ENCODE measurements around the gene PFKFB2.

Gene PFKFB2

DNA sequence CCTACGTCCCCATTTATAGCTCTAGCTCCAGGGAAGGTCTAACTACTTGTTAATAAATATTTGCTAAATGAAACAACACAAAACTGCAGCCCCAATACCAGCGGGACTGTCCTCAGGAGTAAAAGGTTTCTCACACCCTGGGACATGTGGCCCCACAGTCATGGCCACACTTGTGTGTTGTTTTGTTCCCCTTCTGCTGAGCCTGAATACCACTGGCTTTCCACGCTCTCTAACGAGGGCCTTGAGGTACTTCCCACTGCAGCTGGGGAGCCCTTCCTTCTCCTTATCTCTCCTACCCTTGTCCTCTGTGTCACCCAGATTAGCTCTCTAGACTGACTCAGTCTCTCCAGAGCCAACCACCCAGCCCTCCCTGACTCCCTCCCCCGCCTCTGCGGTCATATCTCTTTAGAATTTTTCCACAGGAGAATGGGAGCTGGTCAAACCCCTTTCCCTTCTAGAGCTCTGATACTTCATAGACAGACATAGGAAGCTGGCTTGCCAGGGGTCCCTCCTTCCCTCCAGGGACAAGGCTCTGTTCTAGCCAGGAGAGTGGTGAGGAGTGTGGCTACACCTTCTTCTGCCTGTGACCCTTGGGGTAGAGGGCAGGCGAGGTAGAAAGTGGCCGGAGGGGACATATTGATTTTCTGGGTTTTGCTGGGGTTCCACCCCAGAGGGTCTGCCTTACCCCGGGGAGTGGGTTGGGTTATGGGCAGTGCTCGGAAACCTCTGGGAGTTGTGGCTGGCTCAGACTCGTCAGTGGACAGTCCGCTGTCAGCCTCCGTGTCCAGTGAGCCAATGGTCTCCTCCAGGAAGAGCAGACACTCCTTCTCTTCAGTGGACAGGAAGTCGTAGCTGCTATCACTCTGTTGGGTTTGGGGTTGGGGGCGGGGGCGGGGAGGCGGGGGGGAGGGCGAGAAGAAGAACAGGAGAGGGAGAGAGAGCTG, 28.6 kb upstream of the PFKFB2 start:
- Histone ChIP-seq H3K9ac (ENCODE audit: low read length) (no peak overlapping the region), H3K36me3 (ENCODE audit: control insufficient read depth, insufficient read depth, low read length, severe bottlenecking) (no peaks in the 10 kb centered on the region), H3K4me3 (ENCODE audit: low read length) (no peak overlapping the region), H3K9me3 (ENCODE audit: control insufficient read depth, low read length) (no peaks in the 10 kb centered on the region), H3K4me1 (ENCODE audit: control insufficient read depth, insufficient read depth, low read length) (peaks cover 21% of the 10 kb centered on the region), H3K27me3 (replicated peaks; ENCODE audit: control insufficient read depth, insufficient read depth, low read length) (no peaks in the 10 kb centered on the region)
- DNase-seq (ENCODE audit: low read depth) = no peak

DNA sequence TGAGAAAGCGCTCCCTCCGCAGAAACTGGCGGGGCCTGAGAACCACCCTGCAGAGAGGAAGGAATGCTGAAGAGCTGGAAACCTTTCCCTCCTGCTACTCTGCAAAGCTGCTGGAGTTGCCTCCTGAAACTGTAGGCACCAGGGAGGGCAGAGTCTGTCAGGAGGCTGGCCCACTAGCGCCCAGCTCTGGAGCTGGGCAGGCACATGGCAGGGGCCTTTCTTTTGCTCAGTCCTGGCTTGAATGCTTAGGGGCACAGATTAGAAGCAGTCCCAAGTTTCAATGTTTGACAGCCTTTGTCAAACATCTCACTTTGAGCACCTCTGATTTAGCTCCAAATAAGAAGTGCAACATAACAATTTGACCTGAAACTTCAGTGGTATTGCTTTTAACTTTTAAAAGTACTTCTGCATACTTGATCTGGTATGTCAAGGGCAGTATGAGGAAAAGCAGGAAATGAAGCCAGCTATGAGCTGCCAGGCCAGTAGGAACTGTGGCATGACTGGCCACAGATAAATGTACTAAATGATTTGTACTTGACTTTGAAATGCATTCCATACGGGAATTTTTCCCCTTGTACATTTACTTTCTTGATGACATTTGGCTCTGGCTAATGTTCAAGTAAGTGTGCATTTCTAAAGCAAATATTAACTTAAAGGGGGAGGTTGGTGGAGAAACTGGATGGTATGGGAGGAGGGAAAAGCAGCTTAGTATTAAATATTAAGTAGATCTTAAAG, 27.8 kb upstream of the PFKFB2 start:
- Histone ChIP-seq H3K27me3 (replicated peaks; ENCODE audit: control insufficient read depth, insufficient read depth, low read length) (no peaks in the 10 kb centered on the region), H3K36me3 (ENCODE audit: control insufficient read depth, insufficient read depth, low read length, severe bottlenecking) (no peaks in the 10 kb centered on the region), H3K4me3 (ENCODE audit: low read length) (no peak overlapping the region), H3K4me1 (ENCODE audit: control insufficient read depth, insufficient read depth, low read length) (peaks cover 21% of the 10 kb centered on the region), H3K9ac (ENCODE audit: low read length) (peak overlapping the region; percentile 32), H3K9me3 (ENCODE audit: control insufficient read depth, low read length) (no peaks in the 10 kb centered on the region)
- DNase-seq (ENCODE audit: low read depth) = peak; percentile 59

DNA sequence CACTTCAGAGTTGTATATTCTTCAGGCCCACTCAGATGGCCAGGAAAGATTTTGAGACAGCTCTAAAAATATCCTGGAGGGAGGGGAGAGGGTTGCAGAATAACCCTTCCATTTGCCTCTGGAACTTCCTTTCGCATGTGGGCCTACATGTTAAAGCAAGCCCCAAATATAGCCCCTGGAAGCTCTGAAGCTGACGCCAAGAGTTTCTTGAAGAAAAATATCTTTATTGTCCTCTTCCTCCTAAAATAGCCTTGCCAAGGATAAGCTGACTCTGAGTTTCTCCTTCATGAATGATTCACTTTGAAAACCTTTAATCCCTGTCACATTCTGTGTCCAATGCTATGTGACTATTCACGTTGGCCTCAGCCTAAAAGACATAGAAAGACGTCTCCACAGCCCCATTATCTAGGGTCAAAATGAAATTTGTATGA, 27.0 kb upstream of the PFKFB2 start:
- H3K9me3 ChIP-seq (ENCODE audit: control insufficient read depth, low read length) = no peaks in the 10 kb centered on the region
- DNase-seq (ENCODE audit: low read depth) = peak; percentile 28
- peaks cover 21% of the 10 kb centered on the region for H3K4me1 ChIP-seq (ENCODE audit: control insufficient read depth, insufficient read depth, low read length)
- H3K9ac ChIP-seq (ENCODE audit: low read length) = peak overlapping the region; percentile 32
- no peaks in the 10 kb centered on the region for H3K27me3 ChIP-seq (replicated peaks; ENCODE audit: control insufficient read depth, insufficient read depth, low read length)
- no peak overlapping the region for H3K4me3 ChIP-seq (ENCODE audit: low read length)
- no peaks in the 10 kb centered on the region for H3K36me3 ChIP-seq (ENCODE audit: control insufficient read depth, insufficient read depth, low read length, severe bottlenecking)

- H3K27me3 ChIP-seq (replicated peaks; ENCODE audit: control insufficient read depth, insufficient read depth, low read length) = no peaks in the 10 kb centered on the region
These were observed 25.8 kb upstream of the PFKFB2 start for GRCh38 chr1:207027206-207027777.

DNA sequence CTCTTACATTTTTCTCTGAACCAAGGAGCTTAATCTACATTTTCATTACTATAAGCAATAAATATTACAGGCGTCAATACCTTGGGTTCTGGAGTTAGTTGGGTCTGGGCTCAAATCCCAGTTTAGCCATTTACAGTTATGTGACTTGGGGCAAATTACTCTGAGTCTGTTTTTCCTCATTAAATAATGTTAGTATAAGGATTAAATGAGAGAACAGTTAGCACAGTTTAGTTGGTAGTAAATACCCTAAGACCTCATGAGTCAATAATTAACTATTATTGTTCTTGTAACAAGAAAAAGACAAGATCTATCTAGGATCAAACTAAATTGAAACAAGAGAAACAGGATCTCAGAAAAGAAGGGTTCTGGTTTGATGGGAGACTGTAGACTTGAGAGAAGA, 25.2 kb upstream of the PFKFB2 start:
- Histone ChIP-seq H3K36me3 (ENCODE audit: control insufficient read depth, insufficient read depth, low read length, severe bottlenecking) (no peaks in the 10 kb centered on the region), H3K9ac (ENCODE audit: low read length) (no peak overlapping the region), H3K9me3 (ENCODE audit: control insufficient read depth, low read length) (no peaks in the 10 kb centered on the region), H3K27me3 (replicated peaks; ENCODE audit: control insufficient read depth, insufficient read depth, low read length) (no peaks in the 10 kb centered on the region), H3K4me3 (ENCODE audit: low read length) (no peak overlapping the region), H3K4me1 (ENCODE audit: control insufficient read depth, insufficient read depth, low read length) (peaks cover 21% of the 10 kb centered on the region)
- DNase-seq (ENCODE audit: low read depth) = no peak

More at GRCh38 chr1:207027206-207027777, 25.8 kb upstream of the PFKFB2 start:
- Histone ChIP-seq H3K36me3 (ENCODE audit: control insufficient read depth, insufficient read depth, low read length, severe bottlenecking) (no peaks in the 10 kb centered on the region), H3K4me3 (ENCODE audit: low read length) (no peak overlapping the region), H3K4me1 (ENCODE audit: control insufficient read depth, insufficient read depth, low read length) (peaks cover 21% of the 10 kb centered on the region), H3K9ac (ENCODE audit: low read length) (no peak overlapping the region), H3K9me3 (ENCODE audit: control insufficient read depth, low read length) (no peaks in the 10 kb centered on the region)
- no peak for DNase-seq (ENCODE audit: low read depth)

DNA sequence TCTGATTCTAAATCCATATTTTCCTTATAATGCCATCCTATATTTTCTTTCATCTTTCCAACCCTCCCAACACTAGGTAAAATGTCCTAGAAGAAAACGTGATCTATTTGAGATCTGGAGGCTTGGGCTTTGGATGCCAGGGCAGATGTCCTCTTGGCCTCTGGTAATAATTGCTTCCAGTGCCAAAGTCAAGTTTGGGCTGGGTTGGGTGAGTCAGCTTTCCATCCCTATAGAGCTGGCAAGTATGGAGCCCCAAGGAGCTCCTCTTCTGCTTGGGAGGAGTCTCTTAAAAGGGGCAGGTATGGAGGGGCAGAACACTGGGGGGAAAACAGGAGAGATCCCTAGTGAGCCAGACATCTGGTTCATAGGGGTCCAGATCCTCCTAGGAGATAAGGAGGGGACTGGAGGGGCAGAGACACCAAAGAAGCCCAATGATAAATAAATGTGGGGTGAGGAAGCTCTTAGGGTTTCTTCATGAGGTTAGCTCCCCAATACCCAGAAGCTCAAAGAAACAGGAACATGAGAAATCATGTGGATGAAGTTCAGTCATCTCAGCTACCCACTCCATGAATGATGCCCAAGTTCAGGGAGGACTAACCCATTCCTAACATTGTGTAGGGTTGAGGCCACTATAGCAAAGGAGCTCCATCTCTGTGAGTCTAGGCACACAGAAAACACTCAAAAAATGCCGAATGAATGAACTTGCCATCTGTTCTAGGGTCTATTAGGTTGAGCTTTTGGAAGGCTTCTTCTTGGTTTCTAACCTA, 24.0 kb upstream of the PFKFB2 start:
- Histone ChIP-seq H3K4me3 (ENCODE audit: low read length) (no peak overlapping the region), H3K36me3 (ENCODE audit: control insufficient read depth, insufficient read depth, low read length, severe bottlenecking) (no peaks in the 10 kb centered on the region), H3K9me3 (ENCODE audit: control insufficient read depth, low read length) (no peaks in the 10 kb centered on the region), H3K27me3 (replicated peaks; ENCODE audit: control insufficient read depth, insufficient read depth, low read length) (no peaks in the 10 kb centered on the region), H3K4me1 (ENCODE audit: control insufficient read depth, insufficient read depth, low read length) (peaks cover 21% of the 10 kb centered on the region), H3K9ac (ENCODE audit: low read length) (no peak overlapping the region)
- DNase-seq (ENCODE audit: low read depth) = no peak

GRCh38 chr1:207029701-207030521, 23.2 kb upstream of the PFKFB2 start:
- H3K27me3 ChIP-seq (replicated peaks; ENCODE audit: control insufficient read depth, insufficient read depth, low read length) = no peaks in the 10 kb centered on the region
- no peak overlapping the region for H3K9ac ChIP-seq (ENCODE audit: low read length)
- H3K36me3 ChIP-seq (ENCODE audit: control insufficient read depth, insufficient read depth, low read length, severe bottlenecking) = no peaks in the 10 kb centered on the region
- no peaks in the 10 kb centered on the region for H3K9me3 ChIP-seq (ENCODE audit: control insufficient read depth, low read length)
- peaks cover 17% of the 10 kb centered on the region for H3K4me1 ChIP-seq (ENCODE audit: control insufficient read depth, insufficient read depth, low read length)
- DNase-seq (ENCODE audit: low read depth) = no peak
- no peak overlapping the region for H3K4me3 ChIP-seq (ENCODE audit: low read length)

DNA sequence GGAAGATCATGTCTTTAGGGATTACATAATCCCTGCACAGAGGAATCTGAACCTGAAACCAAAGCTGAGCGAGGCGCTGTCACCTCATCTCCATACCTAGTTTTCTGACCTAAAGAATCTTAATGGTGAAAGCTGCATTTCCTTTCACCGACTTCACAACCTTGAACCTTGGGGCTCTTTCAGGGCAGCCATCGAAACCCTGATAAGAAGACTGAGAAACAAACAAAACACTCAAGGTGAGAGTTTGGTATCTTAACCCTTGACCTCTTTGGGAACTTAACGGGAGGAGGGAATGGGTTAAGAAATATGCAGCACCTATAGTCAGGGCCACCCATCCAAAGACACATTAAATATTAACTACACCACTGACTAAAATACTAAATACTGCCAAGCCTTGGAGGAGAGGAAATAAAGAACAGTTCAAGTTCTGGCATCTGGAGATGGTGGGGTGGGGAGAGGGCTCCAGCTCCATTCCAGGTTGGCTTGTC, 22.5 kb upstream of the PFKFB2 start:
- Histone ChIP-seq H3K27me3 (replicated peaks; ENCODE audit: control insufficient read depth, insufficient read depth, low read length) (no peaks in the 10 kb centered on the region), H3K36me3 (ENCODE audit: control insufficient read depth, insufficient read depth, low read length, severe bottlenecking) (no peaks in the 10 kb centered on the region), H3K9ac (ENCODE audit: low read length) (no peak overlapping the region), H3K9me3 (ENCODE audit: control insufficient read depth, low read length) (no peaks in the 10 kb centered on the region), H3K4me3 (ENCODE audit: low read length) (no peak overlapping the region), H3K4me1 (ENCODE audit: control insufficient read depth, insufficient read depth, low read length) (peaks cover 10% of the 10 kb centered on the region)
- no peak for DNase-seq (ENCODE audit: low read depth)

GRCh38 chr1:207031016-207031415, 22.1 kb upstream of the PFKFB2 start:
- H3K4me1 ChIP-seq (ENCODE audit: control insufficient read depth, insufficient read depth, low read length) = peaks cover 6% of the 10 kb centered on the region
- H3K9ac ChIP-seq (ENCODE audit: low read length) = no peak overlapping the region
- H3K4me3 ChIP-seq (ENCODE audit: low read length) = no peak overlapping the region
- H3K36me3 ChIP-seq (ENCODE audit: control insufficient read depth, insufficient read depth, low read length, severe bottlenecking) = no peaks in the 10 kb centered on the region
- no peak for DNase-seq (ENCODE audit: low read depth)
- H3K9me3 ChIP-seq (ENCODE audit: control insufficient read depth, low read length) = no peaks in the 10 kb centered on the region
- H3K27me3 ChIP-seq (replicated peaks; ENCODE audit: control insufficient read depth, insufficient read depth, low read length) = no peaks in the 10 kb centered on the region

- H3K36me3 ChIP-seq (ENCODE audit: control insufficient read depth, insufficient read depth, low read length, severe bottlenecking) = no peaks in the 10 kb centered on the region
- H3K27me3 ChIP-seq (replicated peaks; ENCODE audit: control insufficient read depth, insufficient read depth, low read length) = no peaks in the 10 kb centered on the region
- no peak overlapping the region for H3K4me3 ChIP-seq (ENCODE audit: low read length)
- H3K9me3 ChIP-seq (ENCODE audit: control insufficient read depth, low read length) = no peaks in the 10 kb centered on the region
- H3K4me1 ChIP-seq (ENCODE audit: control insufficient read depth, insufficient read depth, low read length) = no peaks in the 10 kb centered on the region
- H3K9ac ChIP-seq (ENCODE audit: low read length) = no peak overlapping the region
- no peak for DNase-seq (ENCODE audit: low read depth)
These were observed 21.3 kb upstream of the PFKFB2 start for GRCh38 chr1:207031632-207032264.

All from adipocyte (in vitro differentiated cells).